ENCODE data around the gene FAM120AOS. TPM values are rescaled to one million over a fixed set of nuclear protein-coding genes. Genes with fewer than 3 reads are reported as not detected.
"Not testable (repeated sequence)": the region's sequence is repeated elsewhere in the genome, so short reads cannot be mapped to it uniquely, and the experiment has no call there.

Gene FAM120AOS
- total RNA-seq, 1 donor from 2014 or later, result 35.8 TPM

DNA sequence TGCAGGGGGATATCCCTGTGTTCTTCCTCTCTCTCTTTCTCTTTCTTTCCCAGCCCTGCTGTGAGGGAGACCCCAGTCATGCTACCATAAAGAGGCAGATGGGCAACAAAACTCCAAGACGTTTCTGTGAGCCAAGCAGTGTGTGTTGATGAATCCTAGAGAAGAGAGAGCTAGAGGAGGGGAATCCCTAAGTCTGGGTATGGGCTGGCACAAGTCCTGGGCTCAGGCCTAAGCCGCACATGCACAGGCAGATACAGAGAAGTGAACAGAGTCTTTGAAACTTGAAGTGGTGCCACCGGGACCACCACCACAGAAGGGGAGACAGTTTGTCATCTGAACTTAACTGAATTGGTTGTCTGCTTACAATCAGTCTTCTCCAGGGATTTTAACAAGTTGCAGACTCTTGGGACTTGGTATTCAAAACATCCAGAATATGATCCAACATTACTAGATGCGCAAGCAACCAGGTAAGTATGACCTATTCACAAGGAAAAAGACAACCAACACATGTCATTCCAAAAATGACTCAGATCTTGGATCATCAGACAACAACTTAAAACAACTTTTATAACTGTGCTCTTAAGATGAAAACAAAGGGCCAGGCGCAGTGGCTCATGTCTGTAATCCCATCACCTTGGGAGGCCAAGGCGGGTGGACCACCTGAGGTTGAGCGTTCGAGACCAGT is 12.3 kb downstream of the FAM120AOS start:
- DNase-seq (ENCODE audit: low read depth), result no peak

DNA sequence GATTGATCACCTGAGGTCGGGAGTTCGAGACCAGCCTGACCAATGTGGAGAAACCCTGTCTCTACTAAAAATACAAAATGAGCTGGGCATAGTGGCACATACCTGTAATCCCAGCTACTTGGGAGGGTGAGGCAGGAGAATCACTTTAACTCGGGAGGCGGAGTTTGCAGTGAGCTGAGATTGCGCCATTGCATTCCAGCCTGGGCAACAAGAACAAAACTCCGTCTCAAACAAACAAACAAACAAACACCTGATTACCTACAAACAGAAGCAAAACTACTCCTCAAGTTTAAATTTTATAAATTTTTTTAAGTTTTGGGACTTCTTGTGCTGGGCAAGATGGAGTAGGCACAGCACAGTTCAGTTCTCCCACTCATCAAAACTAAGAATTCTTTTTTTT is 14.1 kb downstream of the FAM120AOS start:
- DNase-seq (ENCODE audit: low read depth), result not testable (repeated sequence)

GRCh38 chr9:93437996-93438395 is 15.4 kb downstream of the FAM120AOS start:
- no peak for DNase-seq (ENCODE audit: low read depth)

DNA sequence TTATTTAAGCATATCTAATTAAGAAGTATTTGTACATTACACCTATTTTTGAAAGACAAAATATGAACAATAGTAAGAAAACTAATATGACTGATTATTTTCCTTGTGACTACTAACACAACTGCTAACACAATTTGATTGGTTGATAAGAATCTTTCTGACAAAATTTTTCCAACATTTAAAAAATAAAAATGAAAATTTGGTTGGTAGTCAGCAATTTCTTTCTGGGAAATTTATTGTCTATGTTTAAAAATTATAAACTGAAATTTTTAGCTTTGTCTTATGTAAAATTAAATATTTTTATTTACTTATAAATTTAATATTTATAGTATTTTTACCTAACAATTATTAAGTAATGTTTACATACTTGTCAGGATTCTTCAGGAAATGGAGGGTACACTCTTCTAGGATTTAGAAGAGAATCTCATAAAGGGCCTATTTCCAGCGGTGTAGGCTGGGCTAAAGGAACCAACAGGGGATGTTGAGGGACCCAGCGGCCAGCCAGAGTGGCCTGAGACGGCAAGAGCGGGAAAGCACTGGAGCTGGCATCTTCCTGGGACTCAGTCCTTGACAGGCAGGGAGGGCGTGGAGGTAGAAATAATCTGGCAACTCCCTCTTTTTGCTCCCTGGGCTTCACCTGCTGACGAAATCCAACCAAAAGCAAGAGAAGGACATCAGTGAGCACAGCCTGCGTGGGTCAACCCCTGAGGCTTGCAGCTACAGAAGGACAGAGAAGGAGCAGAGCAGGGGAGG is 16.6 kb downstream of the FAM120AOS start:
- DNase-seq (ENCODE audit: low read depth), result no peak

- DNase-seq (ENCODE audit: low read depth), result no peak
Observed at GRCh38 chr9:93436218-93436617, 17.2 kb downstream of the FAM120AOS start.

- no peak for DNase-seq (ENCODE audit: low read depth)
Observed at GRCh38 chr9:93435386-93435785, 18.0 kb downstream of the FAM120AOS start.

DNA sequence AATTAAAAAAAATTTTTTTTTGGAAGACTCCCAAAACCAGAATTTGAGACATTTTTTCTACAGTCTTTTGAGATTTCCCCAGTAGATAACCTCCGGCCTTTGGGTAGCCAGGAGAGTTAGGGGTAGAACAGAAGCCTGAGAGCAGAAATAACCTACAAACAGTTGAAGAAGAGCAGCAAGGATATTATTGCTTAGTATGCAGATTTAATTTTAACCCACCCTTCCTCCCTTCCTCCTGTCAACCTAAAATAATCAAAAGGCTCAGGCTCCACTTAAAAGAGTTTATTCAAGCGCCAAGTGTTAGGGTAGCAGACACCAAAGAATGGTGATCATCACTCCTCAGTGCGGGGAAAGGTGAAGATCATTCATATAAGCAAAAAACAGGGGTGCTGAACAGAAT is 19.3 kb downstream of the FAM120AOS start:
- DNase-seq (ENCODE audit: low read depth), result no peak

- DNase-seq (ENCODE audit: low read depth), result no peak
Observed at GRCh38 chr9:93432964-93433363, 20.4 kb downstream of the FAM120AOS start.

DNA sequence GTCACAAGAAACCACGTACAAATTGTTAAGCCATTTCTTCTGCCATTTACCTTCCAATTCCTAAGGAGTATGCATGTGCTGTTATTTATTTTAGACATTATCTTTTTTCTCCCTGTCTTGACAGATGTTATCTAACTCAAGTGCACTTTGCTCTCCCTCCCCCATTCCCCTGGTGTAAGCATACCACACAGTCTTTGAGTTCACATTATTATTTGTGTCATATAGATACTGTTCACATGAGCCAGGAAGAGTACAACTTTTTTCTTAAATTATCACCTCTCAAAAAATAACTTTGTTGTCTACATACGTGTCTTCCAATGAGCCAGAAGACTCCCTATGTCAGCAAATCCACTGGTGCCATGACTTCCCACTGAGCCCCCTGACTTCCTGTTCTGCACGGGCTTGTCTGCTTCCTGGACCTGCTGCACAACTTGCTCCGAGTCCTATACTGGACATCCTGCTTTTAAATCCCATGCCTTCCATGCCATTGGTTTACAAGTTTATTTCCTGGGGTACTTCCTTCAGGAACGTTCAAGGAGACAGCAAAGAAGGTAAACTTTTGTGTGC is 21.8 kb downstream of the FAM120AOS start:
- no peak for DNase-seq (ENCODE audit: low read depth)

DNA sequence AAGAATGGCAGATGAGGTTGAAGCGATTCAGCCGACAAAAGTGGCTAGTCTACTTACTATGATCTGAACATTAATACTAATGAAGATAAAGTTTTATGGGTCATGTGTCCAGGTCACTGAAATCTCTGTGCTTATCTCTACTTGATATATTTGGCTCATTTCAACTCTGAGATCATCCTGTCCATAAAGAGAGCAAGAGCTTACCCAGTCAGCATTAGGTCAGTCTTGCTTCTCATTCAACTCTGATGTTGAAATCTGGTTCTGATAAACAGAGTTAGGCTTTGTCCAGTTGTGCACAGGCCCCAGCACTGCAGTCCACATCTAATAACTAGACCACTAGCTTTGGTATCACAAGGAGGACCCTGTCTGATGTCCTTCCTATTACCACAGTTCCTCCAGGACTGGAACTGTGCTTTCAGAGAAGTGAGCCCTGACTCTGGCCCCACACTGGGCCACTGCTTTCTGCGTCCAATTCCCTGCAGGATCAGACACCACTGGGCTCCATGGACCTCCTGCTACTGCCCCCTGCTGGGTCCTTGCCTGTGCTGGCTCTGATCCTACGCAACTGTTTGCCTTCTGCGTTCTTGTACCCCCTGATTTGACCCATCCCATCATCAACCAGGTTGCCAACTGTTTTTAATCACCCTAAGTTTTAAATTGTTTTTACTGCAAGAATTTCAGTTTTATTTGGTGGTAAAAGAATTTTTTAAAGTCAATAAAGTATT is 25.6 kb downstream of the FAM120AOS start:
- DNase-seq (ENCODE audit: low read depth), result no peak

DNA sequence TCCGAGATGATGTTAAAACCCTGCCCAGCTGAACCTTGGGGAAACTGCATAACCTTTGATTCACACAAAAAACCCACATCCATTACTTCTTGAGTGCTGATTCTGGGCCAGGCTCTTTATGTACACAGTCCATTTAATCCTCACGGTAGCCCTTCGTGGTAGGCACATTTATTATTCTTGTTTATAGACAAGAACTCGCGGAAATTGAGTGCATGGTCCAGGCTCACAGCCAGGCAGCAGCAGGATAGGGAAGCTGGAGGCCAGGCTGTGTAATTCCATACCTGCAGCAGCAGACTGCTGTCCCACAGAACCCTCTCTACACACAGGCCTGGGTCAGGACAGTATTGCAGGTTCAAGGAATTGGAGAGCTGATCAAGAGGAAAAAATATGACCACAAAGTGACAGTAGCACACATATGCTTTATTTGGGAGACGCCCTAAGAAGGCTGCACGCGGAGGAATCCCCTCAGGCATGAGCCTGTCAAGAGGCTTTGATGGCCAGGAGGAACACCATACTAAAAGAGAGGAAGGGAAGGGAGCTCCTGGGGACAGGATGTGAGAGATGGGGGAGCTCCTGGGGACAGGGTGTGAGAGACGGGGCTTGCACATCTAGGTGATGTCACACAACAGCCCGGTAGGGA is 30.3 kb downstream of the FAM120AOS start:
- no peak for DNase-seq (ENCODE audit: low read depth)

DNA sequence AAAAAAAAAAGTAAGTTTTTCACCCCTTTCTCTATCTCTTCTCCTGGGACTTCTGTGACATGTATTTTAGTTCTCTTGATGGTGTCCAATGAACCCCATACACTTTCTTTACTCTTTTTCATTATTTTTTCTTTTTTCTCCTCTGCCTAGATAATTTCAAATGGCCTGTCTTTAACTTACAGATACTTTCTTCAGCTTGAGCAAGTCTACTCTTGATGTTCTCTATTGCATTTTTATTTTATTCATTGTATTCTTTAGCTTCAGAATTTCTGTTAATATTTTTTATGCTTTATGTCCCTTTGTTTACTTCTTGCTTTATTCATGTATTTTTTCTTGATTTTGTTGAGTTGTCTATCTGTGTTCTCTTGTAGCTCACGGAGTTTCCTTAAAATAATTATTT is 34.4 kb downstream of the FAM120AOS start:
- DNase-seq (ENCODE audit: low read depth), result no peak

DNA sequence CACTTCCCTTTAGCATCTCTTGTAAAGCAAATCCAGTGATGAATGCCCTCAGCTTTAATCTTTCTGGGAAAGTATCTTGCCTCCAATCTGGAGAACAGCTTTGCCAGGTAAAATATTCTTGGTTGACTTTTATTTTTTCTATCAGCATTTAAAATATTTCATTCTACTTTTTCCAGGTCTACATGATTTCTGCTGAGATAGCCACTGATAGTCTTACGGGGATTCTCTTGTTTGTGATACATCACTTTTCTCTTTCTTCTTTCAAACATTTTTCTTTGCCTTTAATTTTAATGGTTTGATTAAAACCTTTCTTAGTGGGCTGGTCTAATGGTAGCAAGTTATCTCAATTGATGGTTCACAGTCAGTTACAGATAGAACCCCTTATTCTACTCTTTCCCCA is 35.8 kb downstream of the FAM120AOS start:
- DNase-seq (ENCODE audit: low read depth), result no peak

- no peak for DNase-seq (ENCODE audit: low read depth)
Observed at GRCh38 chr9:93416530-93417235, 36.7 kb downstream of the FAM120AOS start.

GRCh38 chr9:93415176-93415690 is 38.1 kb downstream of the FAM120AOS start:
- no peak for DNase-seq (ENCODE audit: low read depth)

- DNase-seq (ENCODE audit: low read depth), result no peak
Observed at GRCh38 chr9:93413530-93413929, 39.9 kb downstream of the FAM120AOS start.

GRCh38 chr9:93406371-93406770 is 47.0 kb downstream of the FAM120AOS start:
- no peak for DNase-seq (ENCODE audit: low read depth)

GRCh38 chr9:93398471-93398870 is 54.9 kb downstream of the FAM120AOS start:
- no peak for DNase-seq (ENCODE audit: low read depth)

DNA sequence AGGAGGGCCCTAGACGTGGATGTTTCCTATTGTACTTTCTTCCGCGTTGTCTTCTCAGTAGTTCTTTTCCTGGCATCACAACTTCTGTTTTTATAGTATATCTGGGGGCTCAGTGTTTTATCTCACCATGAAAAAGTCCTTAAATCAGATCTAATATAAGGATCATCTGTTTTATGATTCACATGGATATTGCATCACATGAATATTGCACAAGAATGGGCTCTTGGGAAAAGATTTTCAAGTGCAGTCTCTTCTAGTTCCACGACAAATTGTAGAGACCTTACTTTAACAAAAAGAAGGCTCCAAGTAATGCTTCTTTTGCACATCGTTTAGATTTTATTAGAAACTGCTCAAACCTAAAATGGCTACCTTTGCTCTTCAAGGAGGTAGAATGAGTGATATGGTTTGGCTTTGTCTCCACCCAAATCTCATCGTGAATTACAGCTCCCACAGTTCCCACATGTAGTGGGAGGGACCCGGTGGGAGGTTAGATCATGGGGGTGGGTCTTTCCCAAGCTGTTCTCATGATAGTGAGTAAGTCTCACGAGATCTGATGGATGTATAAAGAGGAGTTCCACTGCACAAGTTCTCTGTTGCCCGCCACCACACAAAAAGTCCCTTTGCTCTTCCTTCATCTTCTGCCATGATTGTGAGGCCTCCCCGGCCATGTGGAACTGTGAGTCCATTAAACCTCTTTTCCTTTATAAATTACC is 55.6 kb downstream of the FAM120AOS start:
- DNase-seq (ENCODE audit: low read depth), result peak; percentile 5
